Body of pancreas (tissue), 4 donors: Measurements from ENCODE around the gene P4HTM. TPM values are rescaled to one million over a fixed set of nuclear protein-coding genes. Genes with fewer than 3 reads are reported as not detected.

Experiments used
- ATAC-seq: fragments of 150-250 bp; one replicate; pipeline ENCODE4 v1.9.1; 2016
- DNase-seq, 4 donors: peaks; one replicate each; pipeline ENCODE4 v3.0.0-alpha.2; 2019
- H3K27ac ChIP-seq, 4 donors: fragments of 200-600 bp; sonication (generic); 1 replicate in 3 of 4; 2 replicates in 1 of 4; pipeline versions ENCODE4 v1.5.1 to v1.6.1; 2016 to 2019; ENCODE audit warnings: mild to moderate bottlenecking in 1 of 4, mixed read lengths in 1 of 4, moderate library complexity in 1 of 4
- H3K27me3 ChIP-seq, 2 donors: fragments of 200-600 bp; sonication (generic); one replicate each; pipeline ENCODE4 v1.6.0; 2016; ENCODE audit warnings: mild to moderate bottlenecking in 1 of 2
- H3K36me3 ChIP-seq, 2 donors: fragments of 200-600 bp; sonication (generic); replicated peaks in 1 of 2; 2 replicates each; pipeline ENCODE4 v1.5.1; 2016; ENCODE audit warnings: low read depth in 2 of 2; ENCODE audit not compliant: insufficient read depth in 1 of 2
- H3K4me1 ChIP-seq: fragments of 200-600 bp; sonication (generic); one replicate; pipeline ENCODE4 v1.6.0; 2016
- H3K4me3 ChIP-seq, 2 donors: fragments of 200-600 bp; sonication (generic); 1 replicate in 1 of 2; 2 replicates in 1 of 2; pipeline ENCODE4 v1.5.1; 2016 to 2019
- H3K9me3 ChIP-seq, 3 donors: fragments of 200-600 bp; sonication (generic); 1 replicate in 2 of 3; 2 replicates in 1 of 3; pipeline ENCODE4 v1.5.1; 2016
- POLR2A ChIP-seq, 3 donors: fragments of 450-650 bp; IDR thresholded peaks; one replicate each; pipeline ENCODE4 v1.6.1; 2016; ENCODE audit warnings: antibody characterized with exemption in 3 of 3, mild to moderate bottlenecking in 2 of 3
- WGBS, 2 donors: methylation state at CpG; one replicate each; pipeline ENCODE4 v1.1.5; 2017; 5-methylcytosine and 5-hydroxymethylcytosine counted together
- intact Hi-C: fragments of 100-400 bp; cut with DNase I; formaldehyde crosslinking; loops from one replicate; pipeline ENCODE4 v1.15.1; 2023
- total RNA-seq, 2 donors: library from RNA; depleted of rRNA; stranded (reverse); fragments of >200 nt; gene quantifications; one replicate each; pipeline ENCODE4 v1.1.0, GENCODE V29; 2016
- TF ChIP-seq, protein P1 (sequence below), 7 experiments: fragments of 450-650 bp in 4 of 7; fragments of 200-600 bp in 3 of 7; sonication (generic) in 3 of 7; IDR thresholded peaks; one replicate each; pipeline ENCODE4 v1.5.1; 2016 to 2019; ENCODE audit warnings: antibody characterized with exemption in 7 of 7

P4HTM gene, protein sequence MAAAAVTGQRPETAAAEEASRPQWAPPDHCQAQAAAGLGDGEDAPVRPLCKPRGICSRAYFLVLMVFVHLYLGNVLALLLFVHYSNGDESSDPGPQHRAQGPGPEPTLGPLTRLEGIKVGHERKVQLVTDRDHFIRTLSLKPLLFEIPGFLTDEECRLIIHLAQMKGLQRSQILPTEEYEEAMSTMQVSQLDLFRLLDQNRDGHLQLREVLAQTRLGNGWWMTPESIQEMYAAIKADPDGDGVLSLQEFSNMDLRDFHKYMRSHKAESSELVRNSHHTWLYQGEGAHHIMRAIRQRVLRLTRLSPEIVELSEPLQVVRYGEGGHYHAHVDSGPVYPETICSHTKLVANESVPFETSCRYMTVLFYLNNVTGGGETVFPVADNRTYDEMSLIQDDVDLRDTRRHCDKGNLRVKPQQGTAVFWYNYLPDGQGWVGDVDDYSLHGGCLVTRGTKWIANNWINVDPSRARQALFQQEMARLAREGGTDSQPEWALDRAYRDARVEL
- total RNA-seq, result 10 to 100 TPM; 72.9 to 73.8 TPM

DNA sequence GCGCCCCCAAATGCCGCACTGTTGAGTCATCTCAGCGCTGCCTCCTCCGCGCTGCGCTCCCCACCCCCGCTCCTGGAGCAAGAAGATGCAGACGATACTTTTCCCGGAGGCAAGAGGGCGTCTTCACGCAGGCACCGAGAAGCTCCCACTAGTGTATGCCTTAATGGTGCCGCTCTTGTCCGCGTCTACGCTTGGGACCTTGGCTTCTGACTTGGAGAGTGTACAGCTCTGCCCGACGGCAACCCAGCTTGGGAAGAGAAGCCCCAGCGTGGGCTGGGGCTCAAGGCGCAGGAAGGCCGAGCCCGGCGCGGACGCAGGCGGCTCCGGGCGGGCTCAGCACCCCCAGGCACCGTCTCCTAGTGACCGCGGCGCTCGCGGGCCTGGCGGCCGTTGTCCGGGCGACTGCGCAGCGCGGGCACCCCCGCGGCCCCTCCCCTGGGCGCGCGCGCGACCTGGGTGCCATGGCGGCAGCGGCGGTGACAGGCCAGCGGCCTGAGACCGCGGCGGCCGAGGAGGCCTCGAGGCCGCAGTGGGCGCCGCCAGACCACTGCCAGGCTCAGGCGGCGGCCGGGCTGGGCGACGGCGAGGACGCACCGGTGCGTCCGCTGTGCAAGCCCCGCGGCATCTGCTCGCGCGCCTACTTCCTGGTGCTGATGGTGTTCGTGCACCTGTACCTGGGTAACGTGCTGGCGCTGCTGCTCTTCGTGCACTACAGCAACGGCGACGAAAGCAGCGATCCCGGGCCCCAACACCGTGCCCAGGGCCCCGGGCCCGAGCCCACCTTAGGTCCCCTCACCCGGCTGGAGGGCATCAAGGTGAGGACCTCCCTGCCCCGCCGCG, at the start of gene P4HTM:
P4HTM (plus strand) TSS at position 446 of the 840 bp plus-strand sequence; CDS start at position 462, 16 bp downstream.
- intact Hi-C loops, result no loop called here
- Histone ChIP-seq H3K36me3 (no peaks in the 10 kb centered on the region), H3K9me3 (no peaks in the 10 kb centered on the region), H3K4me1 (peaks cover 32% of the 10 kb centered on the region), H3K27me3 (no peaks in the 10 kb centered on the region), H3K27ac (peak within 1 kb of the TSS; percentile 80 to 85 (median 82)), H3K4me3 (peak within 1 kb of the TSS; percentile 85 to 98)
- 0% methylated on average over 62 of the region's 91 CpGs; no CpG with 5 or more reads in 1 of the 2 donors for WGBS, 2 donors
- ATAC-seq, result peak; percentile 86
- peak in 2 of 3 donors; percentile 66 to 73 for TF ChIP-seq POLR2A (IDR thresholded peaks at IDR 0.05)
- TF ChIP-seq, protein P1, sequence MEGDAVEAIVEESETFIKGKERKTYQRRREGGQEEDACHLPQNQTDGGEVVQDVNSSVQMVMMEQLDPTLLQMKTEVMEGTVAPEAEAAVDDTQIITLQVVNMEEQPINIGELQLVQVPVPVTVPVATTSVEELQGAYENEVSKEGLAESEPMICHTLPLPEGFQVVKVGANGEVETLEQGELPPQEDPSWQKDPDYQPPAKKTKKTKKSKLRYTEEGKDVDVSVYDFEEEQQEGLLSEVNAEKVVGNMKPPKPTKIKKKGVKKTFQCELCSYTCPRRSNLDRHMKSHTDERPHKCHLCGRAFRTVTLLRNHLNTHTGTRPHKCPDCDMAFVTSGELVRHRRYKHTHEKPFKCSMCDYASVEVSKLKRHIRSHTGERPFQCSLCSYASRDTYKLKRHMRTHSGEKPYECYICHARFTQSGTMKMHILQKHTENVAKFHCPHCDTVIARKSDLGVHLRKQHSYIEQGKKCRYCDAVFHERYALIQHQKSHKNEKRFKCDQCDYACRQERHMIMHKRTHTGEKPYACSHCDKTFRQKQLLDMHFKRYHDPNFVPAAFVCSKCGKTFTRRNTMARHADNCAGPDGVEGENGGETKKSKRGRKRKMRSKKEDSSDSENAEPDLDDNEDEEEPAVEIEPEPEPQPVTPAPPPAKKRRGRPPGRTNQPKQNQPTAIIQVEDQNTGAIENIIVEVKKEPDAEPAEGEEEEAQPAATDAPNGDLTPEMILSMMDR (IDR thresholded peaks at IDR 0.05), result peak in 3 of 7 experiments; percentile 23 to 37 (median 23)
- DNase-seq, result peak; percentile 68 to 82 (median 79)

- no peak for ATAC-seq
- H3K27me3 ChIP-seq, result no peaks in the 10 kb centered on the region
- peaks cover 7% of the 10 kb centered on the region for H3K4me1 ChIP-seq
- H3K4me3 ChIP-seq, result no peak overlapping the region
- WGBS, 2 donors, result 91 to 95% methylated on average over 2 of the region's 2 CpGs
- no peaks in the 10 kb centered on the region for H3K36me3 ChIP-seq
- H3K27ac ChIP-seq, result no peak overlapping the region
- no peaks in the 10 kb centered on the region for H3K9me3 ChIP-seq
- TF ChIP-seq POLR2A (IDR thresholded peaks at IDR 0.05), result no peak
- TF ChIP-seq, protein P1 (IDR thresholded peaks at IDR 0.05), result no peak
- no peak for DNase-seq
- intact Hi-C loops, result no loop called here
Measured at GRCh38 chr3:48945432-48945831, 44.6 kb upstream of the P4HTM start.

DNA sequence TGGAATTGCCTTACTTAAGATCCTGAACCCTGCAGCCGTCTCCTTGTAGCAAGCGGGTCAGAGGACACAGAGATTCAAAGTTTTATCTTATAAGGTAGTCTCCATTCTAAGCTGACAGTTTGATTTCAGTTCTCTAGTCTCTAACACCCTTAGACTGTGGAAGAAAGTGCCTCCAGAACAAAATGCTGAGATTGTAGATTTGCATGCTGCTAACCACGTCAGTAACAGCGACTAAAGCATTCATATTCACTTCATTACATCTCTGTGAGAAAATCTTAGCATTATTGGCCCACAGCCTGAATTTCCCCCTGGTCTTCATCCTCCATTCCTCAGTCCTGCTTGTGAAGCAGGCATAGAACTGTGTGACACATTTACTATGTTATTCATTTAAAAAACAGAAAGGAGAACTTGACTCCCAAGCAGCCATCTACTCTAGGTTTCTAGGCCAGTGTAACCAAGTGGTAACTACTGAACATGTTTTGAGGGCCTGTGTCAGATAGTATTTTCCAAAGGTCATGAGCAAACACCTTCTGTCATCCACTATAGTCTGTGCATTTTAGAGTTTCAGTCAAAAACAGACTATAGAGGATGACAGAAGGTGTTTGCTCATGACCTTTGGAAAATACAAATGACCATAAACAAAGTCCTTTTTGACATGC, 44.0 kb upstream of the P4HTM start:
- peaks cover 7% of the 10 kb centered on the region for H3K4me1 ChIP-seq
- DNase-seq, result no peak
- H3K27ac ChIP-seq, result no peak overlapping the region
- no peak for ATAC-seq
- TF ChIP-seq POLR2A (IDR thresholded peaks at IDR 0.05), result no peak
- TF ChIP-seq, protein P1 (IDR thresholded peaks at IDR 0.05), result no peak
- no peaks in the 10 kb centered on the region for H3K36me3 ChIP-seq
- WGBS, 2 donors, result 88 to 89% methylated on average over 4 of the region's 4 CpGs
- no peak overlapping the region for H3K4me3 ChIP-seq
- H3K27me3 ChIP-seq, result no peaks in the 10 kb centered on the region
- intact Hi-C loops, result no loop called here
- no peaks in the 10 kb centered on the region for H3K9me3 ChIP-seq

GRCh38 chr3:48949376-48949717, 40.7 kb upstream of the P4HTM start:
- Histone ChIP-seq H3K4me1 (peaks cover 7% of the 10 kb centered on the region), H3K27ac (peak overlapping the region in 2 of 4 donors; percentile 22 to 48), H3K36me3 (no peaks in the 10 kb centered on the region), H3K27me3 (no peaks in the 10 kb centered on the region), H3K9me3 (no peaks in the 10 kb centered on the region), H3K4me3 (no peak overlapping the region)
- WGBS, 2 donors, result 14 to 44% methylated on average over 2 of the region's 2 CpGs
- peak; percentile 12 for ATAC-seq
- intact Hi-C loops, result no loop called here
- DNase-seq, result no peak
- TF ChIP-seq, protein P1 (IDR thresholded peaks at IDR 0.05), result no peak
- TF ChIP-seq POLR2A (IDR thresholded peaks at IDR 0.05), result no peak
